ENCODE data around the gene DIP2C.

Gene DIP2C

GRCh38 chr10:472241-472910 is 217.1 kb downstream of the DIP2C start:
- TF ChIP-seq, protein P1, sequence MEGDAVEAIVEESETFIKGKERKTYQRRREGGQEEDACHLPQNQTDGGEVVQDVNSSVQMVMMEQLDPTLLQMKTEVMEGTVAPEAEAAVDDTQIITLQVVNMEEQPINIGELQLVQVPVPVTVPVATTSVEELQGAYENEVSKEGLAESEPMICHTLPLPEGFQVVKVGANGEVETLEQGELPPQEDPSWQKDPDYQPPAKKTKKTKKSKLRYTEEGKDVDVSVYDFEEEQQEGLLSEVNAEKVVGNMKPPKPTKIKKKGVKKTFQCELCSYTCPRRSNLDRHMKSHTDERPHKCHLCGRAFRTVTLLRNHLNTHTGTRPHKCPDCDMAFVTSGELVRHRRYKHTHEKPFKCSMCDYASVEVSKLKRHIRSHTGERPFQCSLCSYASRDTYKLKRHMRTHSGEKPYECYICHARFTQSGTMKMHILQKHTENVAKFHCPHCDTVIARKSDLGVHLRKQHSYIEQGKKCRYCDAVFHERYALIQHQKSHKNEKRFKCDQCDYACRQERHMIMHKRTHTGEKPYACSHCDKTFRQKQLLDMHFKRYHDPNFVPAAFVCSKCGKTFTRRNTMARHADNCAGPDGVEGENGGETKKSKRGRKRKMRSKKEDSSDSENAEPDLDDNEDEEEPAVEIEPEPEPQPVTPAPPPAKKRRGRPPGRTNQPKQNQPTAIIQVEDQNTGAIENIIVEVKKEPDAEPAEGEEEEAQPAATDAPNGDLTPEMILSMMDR (IDR thresholded peaks at IDR 0.05; ENCODE audit: insufficient read depth, low read length, poor library complexity, severe bottlenecking): no peak

DNA sequence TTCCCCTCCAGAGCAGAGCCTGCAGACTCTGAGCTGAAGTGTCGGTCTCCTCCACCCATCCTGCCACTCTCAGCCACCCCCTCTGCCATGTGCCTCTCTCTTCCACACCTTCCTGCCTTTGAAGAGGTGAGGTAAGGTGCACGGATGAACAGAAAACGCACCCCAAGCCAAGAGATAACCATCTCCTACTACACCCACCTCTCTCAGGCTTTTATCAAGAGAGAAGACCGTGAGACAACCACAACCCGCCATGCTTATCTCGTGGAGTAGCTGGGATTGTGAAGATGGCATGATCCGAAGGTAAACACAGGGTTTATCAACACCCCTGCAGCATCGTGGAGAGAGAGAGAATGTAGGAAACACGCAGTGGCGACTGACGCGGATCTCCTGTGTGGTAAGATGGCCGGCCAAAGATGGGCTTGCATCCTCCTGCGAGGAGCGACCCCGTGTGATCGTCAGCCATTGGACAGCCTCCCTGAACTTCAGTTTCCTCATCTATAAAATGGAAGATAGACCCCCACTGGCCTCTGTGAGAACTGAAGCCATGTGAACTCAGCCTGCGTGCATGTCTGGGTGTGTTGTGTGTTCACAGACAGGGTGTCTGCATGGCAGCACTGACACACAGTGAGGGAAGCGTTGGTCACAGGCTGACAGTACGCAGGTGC is 219.0 kb downstream of the DIP2C start:
- Histone ChIP-seq H3K27me3 (replicated peaks; ENCODE audit: control insufficient read depth, insufficient read depth, low read length) (no peaks in the 10 kb centered on the region), H3K36me3 (ENCODE audit: control insufficient read depth, insufficient read depth, low read length) (no peaks in the 10 kb centered on the region), H3K4me3 (replicated peaks; ENCODE audit: low read depth, low read length) (no peak overlapping the region)
- TF ChIP-seq, protein P1 (IDR thresholded peaks at IDR 0.05; ENCODE audit: insufficient read depth, low read length, poor library complexity, severe bottlenecking): no peak
- DNase-seq (ENCODE audit: extremely low read depth, insufficient read length): no peak

More at GRCh38 chr10:472241-472910, 217.1 kb downstream of the DIP2C start:
- Histone ChIP-seq H3K4me3 (replicated peaks; ENCODE audit: low read depth, low read length) (no peak overlapping the region), H3K27me3 (replicated peaks; ENCODE audit: control insufficient read depth, insufficient read depth, low read length) (no peaks in the 10 kb centered on the region), H3K36me3 (ENCODE audit: control insufficient read depth, insufficient read depth, low read length) (no peaks in the 10 kb centered on the region)
- DNase-seq (ENCODE audit: extremely low read depth, insufficient read length): no peak

DNA sequence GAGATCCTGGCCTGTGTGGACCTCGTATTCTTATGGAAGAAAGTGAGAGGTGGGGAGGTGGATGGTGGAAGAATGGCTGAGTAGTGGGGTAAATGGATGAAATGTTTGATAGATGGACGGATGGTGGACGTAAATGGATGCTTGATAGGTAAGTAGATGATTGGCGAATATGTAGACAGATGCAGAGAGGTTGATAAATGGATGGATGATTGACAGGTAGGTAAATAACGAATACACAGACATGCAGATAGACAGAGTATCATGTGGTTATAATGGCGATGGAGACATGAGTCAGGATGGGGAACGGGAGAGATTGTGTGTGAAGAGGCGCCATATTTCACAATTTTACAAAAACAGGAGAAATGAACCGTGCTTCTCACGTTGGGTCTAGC is 219.5 kb downstream of the DIP2C start:
- Histone ChIP-seq H3K4me3 (replicated peaks; ENCODE audit: low read depth, low read length) (no peak overlapping the region), H3K36me3 (ENCODE audit: control insufficient read depth, insufficient read depth, low read length) (no peaks in the 10 kb centered on the region), H3K27me3 (replicated peaks; ENCODE audit: control insufficient read depth, insufficient read depth, low read length) (no peaks in the 10 kb centered on the region)
- no peak for DNase-seq (ENCODE audit: extremely low read depth, insufficient read length)
- TF ChIP-seq, protein P1 (IDR thresholded peaks at IDR 0.05; ENCODE audit: insufficient read depth, low read length, poor library complexity, severe bottlenecking): no peak

DNA sequence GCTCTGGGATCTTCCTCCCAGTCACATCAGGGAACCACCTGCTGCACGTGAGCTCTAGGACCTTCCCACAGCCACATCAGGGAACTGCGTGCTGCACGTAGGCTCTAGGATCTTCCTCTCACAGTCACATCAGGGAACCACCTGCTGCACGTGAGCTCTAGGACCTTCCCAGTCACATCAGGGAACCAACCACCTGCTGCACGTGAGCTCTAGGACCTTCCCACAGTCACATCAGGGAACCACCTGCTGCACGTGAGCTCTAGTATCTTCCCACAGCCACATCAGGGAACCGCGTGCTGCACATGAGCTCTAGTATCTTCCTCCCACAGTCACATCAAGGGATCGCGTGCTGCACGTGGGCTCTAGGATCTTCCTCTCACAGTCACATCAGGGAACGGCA is 229.7 kb downstream of the DIP2C start:
- H3K27me3 ChIP-seq (replicated peaks; ENCODE audit: control insufficient read depth, insufficient read depth, low read length): no peaks in the 10 kb centered on the region; the same call in 1 of the 2 replicates
- H3K36me3 ChIP-seq (ENCODE audit: control insufficient read depth, insufficient read depth, low read length): no peaks in the 10 kb centered on the region
- DNase-seq (ENCODE audit: extremely low read depth, insufficient read length): no peak
- TF ChIP-seq, protein P1 (IDR thresholded peaks at IDR 0.05; ENCODE audit: insufficient read depth, low read length, poor library complexity, severe bottlenecking): no peak
- no peak overlapping the region for H3K4me3 ChIP-seq (replicated peaks; ENCODE audit: low read depth, low read length)

- H3K36me3 ChIP-seq (ENCODE audit: control insufficient read depth, insufficient read depth, low read length): no peaks in the 10 kb centered on the region
- no peaks in the 10 kb centered on the region; the same call in 1 of the 2 replicates for H3K27me3 ChIP-seq (replicated peaks; ENCODE audit: control insufficient read depth, insufficient read depth, low read length)
- no peak overlapping the region for H3K4me3 ChIP-seq (replicated peaks; ENCODE audit: low read depth, low read length)
- no peak for DNase-seq (ENCODE audit: extremely low read depth, insufficient read length)
- TF ChIP-seq, protein P1 (IDR thresholded peaks at IDR 0.05; ENCODE audit: insufficient read depth, low read length, poor library complexity, severe bottlenecking): no peak
These were observed 231.0 kb downstream of the DIP2C start for GRCh38 chr10:458421-458851.
